Gastroesophageal sphincter (tissue), 4 donors: ENCODE data around the gene PXDN. TPM values are rescaled to one million over a fixed set of nuclear protein-coding genes. Genes with fewer than 3 reads are reported as not detected.

Source experiments
- ATAC-seq: fragments of 150-250 bp; one replicate; pipeline ENCODE4 v1.9.1; 2016; ENCODE audit warnings: mild to moderate bottlenecking, moderate library complexity
- H3K27ac ChIP-seq, 4 donors: fragments of 200-600 bp; sonication (generic) in 3 of 4; 1 replicate in 3 of 4; 2 replicates in 1 of 4; pipeline ENCODE4 v1.5.1; 2016 to 2019
- H3K27me3 ChIP-seq: fragments of 200-600 bp; sonication (generic); one replicate; pipeline ENCODE4 v1.5.1; 2019
- H3K36me3 ChIP-seq, 2 donors: fragments of 200-600 bp; sonication (generic); one replicate each; pipeline ENCODE4 v1.5.1; 2019; ENCODE audit warnings: control low read depth in 1 of 2
- H3K4me1 ChIP-seq, 3 donors: fragments of 200-600 bp; sonication (generic); 1 replicate in 2 of 3; 2 replicates in 1 of 3; pipeline ENCODE4 v1.5.1; 2016 to 2019; ENCODE audit warnings: control low read depth in 2 of 3
- H3K4me3 ChIP-seq, 2 donors: fragments of 200-600 bp; sonication (generic); one replicate each; pipeline ENCODE4 v1.5.1; 2019; ENCODE audit warnings: mild to moderate bottlenecking in 1 of 2, moderate library complexity in 1 of 2
- H3K9me3 ChIP-seq, 3 donors: fragments of 200-600 bp; sonication (generic); one replicate each; pipeline ENCODE4 v1.5.1; 2017 to 2019; ENCODE audit warnings: control low read depth in 2 of 3
- EP300 ChIP-seq: sonication (generic); formaldehyde crosslinking; IDR thresholded peaks from one replicate; pipeline ENCODE4 v1.6.1; 2017; ENCODE audit warnings: antibody characterized with exemption, mild to moderate bottlenecking
- POLR2A ChIP-seq, 2 donors: fragments of 450-650 bp; IDR thresholded peaks; one replicate each; pipeline ENCODE4 v1.6.1; 2017; ENCODE audit warnings: antibody characterized with exemption in 2 of 2, mild to moderate bottlenecking in 2 of 2, moderate library complexity in 1 of 2
- POLR2AphosphoS5 ChIP-seq: sonication (generic); formaldehyde crosslinking; IDR thresholded peaks from one replicate; pipeline ENCODE4 v1.6.1; 2017; ENCODE audit warnings: antibody characterized with exemption
- WGBS, 2 donors: methylation state at CpG; one replicate each; pipeline ENCODE4 v1.1.5; 2018; ENCODE audit warnings: low coverage in 1 of 2; 5-methylcytosine and 5-hydroxymethylcytosine counted together
- total RNA-seq, 4 donors: library from RNA; depleted of rRNA; stranded (reverse); fragments of >200 nt; gene quantifications; one replicate each; pipeline ENCODE4 v1.1.0, GENCODE V29; 2016
- TF ChIP-seq, protein P1 (sequence below), 4 experiments: fragments of 200-600 bp in 2 of 4; fragments of 450-650 bp in 2 of 4; sonication (generic) in 1 of 4; IDR thresholded peaks; one replicate each; pipeline ENCODE4 v1.5.1; 2017 to 2019; ENCODE audit warnings: antibody characterized with exemption in 4 of 4, mild to moderate bottlenecking in 2 of 4, moderate library complexity in 2 of 4

Gene PXDN
- total RNA-seq, 4 donors from 2014 or later = 19.9 to 95.9 (median 60.9) TPM

DNA sequence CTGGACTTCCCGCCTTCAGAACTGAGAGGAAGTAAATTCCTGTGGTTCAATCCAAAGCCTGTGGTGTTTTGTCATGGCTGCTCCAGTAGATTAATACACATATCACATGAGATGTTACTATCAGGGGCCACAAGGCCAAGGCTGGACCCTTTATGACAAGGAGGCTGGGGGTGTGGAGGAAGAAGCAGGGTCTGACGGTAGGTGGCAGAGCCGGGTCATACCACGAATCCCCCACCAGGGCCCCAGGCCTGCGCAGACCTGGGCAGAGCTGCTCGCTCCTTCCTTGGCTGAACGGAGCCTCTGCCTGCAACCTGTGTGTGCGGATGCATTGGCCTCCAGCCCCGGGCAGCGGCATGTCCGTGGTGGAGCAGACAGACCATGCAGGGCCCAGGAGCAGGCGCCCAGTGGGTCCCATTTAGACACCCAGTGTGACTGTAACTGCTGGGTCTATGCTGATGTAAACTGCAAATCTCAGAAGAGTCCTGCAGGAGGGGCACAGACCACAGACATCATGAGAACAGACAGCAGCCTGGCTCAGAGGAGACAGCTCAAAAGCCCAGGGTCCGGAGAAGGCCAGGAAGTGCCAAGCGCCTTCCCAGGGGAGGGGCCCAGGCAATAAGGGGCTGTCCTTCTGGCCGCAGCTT, 155.2 kb downstream of the PXDN start:
- H3K9me3 ChIP-seq = no peaks in the 10 kb centered on the region
- no peak for ATAC-seq
- no peaks in the 10 kb centered on the region for H3K36me3 ChIP-seq
- H3K27me3 ChIP-seq = peaks cover 30% of the 10 kb centered on the region
- no peak for TF ChIP-seq POLR2AphosphoS5
- TF ChIP-seq, protein P1, sequence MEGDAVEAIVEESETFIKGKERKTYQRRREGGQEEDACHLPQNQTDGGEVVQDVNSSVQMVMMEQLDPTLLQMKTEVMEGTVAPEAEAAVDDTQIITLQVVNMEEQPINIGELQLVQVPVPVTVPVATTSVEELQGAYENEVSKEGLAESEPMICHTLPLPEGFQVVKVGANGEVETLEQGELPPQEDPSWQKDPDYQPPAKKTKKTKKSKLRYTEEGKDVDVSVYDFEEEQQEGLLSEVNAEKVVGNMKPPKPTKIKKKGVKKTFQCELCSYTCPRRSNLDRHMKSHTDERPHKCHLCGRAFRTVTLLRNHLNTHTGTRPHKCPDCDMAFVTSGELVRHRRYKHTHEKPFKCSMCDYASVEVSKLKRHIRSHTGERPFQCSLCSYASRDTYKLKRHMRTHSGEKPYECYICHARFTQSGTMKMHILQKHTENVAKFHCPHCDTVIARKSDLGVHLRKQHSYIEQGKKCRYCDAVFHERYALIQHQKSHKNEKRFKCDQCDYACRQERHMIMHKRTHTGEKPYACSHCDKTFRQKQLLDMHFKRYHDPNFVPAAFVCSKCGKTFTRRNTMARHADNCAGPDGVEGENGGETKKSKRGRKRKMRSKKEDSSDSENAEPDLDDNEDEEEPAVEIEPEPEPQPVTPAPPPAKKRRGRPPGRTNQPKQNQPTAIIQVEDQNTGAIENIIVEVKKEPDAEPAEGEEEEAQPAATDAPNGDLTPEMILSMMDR (IDR thresholded peaks at IDR 0.05) = no peak
- TF ChIP-seq POLR2A (IDR thresholded peaks at IDR 0.05) = no peak
- TF ChIP-seq EP300 = no peak
- H3K27ac ChIP-seq = no peak overlapping the region
- H3K4me1 ChIP-seq = peaks cover 0 to 30% (median 15%) of the 10 kb centered on the region in 3 donors
- H3K4me3 ChIP-seq = no peak overlapping the region
- WGBS, 2 donors = 25% methylated on average over 2 of the region's 15 CpGs; no CpG with 5 or more reads in 1 of the 2 donors

DNA sequence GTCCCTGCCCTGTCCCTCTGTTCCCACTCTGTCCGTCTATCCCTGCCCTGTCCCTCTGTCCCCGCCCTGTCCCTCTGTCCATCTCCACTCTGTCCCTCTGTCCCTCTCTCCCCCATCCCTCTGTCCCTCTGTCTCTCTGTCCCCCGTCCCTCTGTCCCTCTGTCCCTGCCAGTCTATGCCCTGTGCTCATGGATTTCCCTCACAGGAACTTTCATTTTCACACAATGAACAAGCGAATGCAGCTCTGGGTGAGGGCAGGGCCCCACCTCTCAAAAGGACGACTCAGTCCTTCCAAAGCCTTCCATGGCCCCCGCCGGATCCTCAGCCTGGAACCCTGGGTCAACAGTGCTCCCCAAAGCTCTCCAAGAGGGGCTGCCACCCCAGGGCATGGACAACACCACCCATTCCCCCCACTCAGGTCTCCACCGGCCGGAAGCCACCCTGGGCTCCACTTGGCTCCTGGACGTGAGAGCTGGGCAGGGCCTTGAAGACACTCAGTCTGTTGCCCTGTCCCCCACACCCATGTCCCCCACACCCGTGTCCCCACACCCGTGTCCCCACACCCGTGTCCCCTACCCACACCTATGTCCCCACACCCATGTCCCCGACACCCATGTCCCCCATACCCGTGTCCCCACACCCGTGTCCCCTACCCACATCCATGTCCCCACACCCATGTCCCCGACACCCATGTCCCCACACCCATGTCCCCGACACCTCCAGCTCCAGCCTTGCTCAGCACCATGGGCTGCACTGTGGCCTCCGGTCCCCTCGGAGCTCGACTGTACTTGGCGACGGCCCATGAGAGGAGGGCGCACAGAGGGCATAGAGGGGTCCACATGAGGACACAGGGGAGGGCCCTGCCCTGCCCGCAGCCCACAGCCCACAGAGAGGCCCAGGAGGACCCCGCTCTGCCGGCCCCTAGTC, 156.0 kb downstream of the PXDN start:
- ATAC-seq = no peak
- H3K9me3 ChIP-seq = no peaks in the 10 kb centered on the region
- TF ChIP-seq EP300 = no peak
- TF ChIP-seq POLR2AphosphoS5 = no peak
- TF ChIP-seq, protein P1 (IDR thresholded peaks at IDR 0.05) = no peak
- no peak for TF ChIP-seq POLR2A (IDR thresholded peaks at IDR 0.05)
- WGBS, 2 donors = 78 to 87% methylated on average over 3 to 11 of the region's 27 CpGs
- peaks cover 30% of the 10 kb centered on the region for H3K27me3 ChIP-seq
- H3K27ac ChIP-seq = no peak overlapping the region
- H3K36me3 ChIP-seq = no peaks in the 10 kb centered on the region
- no peak overlapping the region for H3K4me3 ChIP-seq
- H3K4me1 ChIP-seq = peaks cover 0 to 22% (median 11%) of the 10 kb centered on the region in 3 donors

- TF ChIP-seq POLR2A (IDR thresholded peaks at IDR 0.05) (no peak), POLR2AphosphoS5 (no peak), EP300 (no peak)
- TF ChIP-seq, protein P1 (IDR thresholded peaks at IDR 0.05) = no peak
- peaks cover 30% of the 10 kb centered on the region for H3K27me3 ChIP-seq
- no peaks in the 10 kb centered on the region for H3K36me3 ChIP-seq
- H3K4me3 ChIP-seq = no peak overlapping the region
- H3K4me1 ChIP-seq = peaks cover 0 to 14% (median 8%) of the 10 kb centered on the region in 3 donors
- no peaks in the 10 kb centered on the region for H3K9me3 ChIP-seq
- no peak overlapping the region for H3K27ac ChIP-seq
- WGBS, 2 donors = 86 to 90% methylated on average over 6 to 7 of the region's 17 CpGs
- ATAC-seq = no peak
These were observed 157.1 kb downstream of the PXDN start for GRCh38 chr2:1586923-1587840.

DNA sequence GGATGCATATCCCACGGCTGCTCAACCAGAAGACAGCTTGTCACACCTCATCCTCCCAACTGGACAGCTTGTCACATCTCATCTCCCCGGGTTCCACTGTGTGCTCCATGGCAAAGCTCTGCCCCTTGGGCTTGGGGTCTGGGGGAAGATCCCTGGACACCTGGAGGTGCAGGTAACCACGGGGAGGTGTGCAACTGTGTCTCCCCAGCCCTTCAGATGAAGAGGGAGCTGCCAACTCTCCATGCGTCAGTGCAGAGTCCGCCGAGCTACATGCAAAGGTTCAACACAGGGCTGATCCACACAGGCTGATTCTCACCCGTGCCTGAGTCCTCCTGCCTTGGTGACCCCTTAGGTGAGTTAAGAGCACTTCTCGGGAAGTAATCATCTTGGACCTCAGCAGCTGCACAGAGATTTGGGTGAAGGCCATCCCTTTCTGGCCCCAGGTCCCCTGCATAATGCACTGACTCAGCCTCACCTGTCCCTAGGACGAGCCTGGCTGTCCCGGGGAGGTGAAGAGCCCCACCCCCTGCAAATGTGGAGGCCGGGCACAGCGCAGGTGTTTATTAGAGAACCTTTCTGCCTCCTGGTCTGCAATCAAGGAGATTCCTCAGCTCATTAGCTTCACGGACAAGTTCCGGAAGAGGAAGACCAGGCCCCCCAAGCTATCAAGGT, 157.9 kb downstream of the PXDN start:
- no peak overlapping the region for H3K27ac ChIP-seq
- 100% methylated on average over 1 of the region's 14 CpGs; no CpG with 5 or more reads in 1 of the 2 donors for WGBS, 2 donors
- H3K9me3 ChIP-seq = no peaks in the 10 kb centered on the region
- H3K27me3 ChIP-seq = peaks cover 33% of the 10 kb centered on the region
- peaks cover 0 to 6% (median under 1%) of the 10 kb centered on the region in 3 donors for H3K4me1 ChIP-seq
- no peak for ATAC-seq
- TF ChIP-seq EP300 (no peak), POLR2A (IDR thresholded peaks at IDR 0.05) (no peak), POLR2AphosphoS5 (no peak)
- TF ChIP-seq, protein P1 (IDR thresholded peaks at IDR 0.05) = no peak
- no peaks in the 10 kb centered on the region for H3K36me3 ChIP-seq
- no peak overlapping the region for H3K4me3 ChIP-seq
